Liver (tissue), 9 donors: ENCODE data around the gene USF2. TPM values are rescaled to one million over a fixed set of nuclear protein-coding genes. Genes with fewer than 3 reads are reported as not detected.

Experiments
- DNase-seq: peaks from one replicate; pipeline ENCODE4 v3.0.0-alpha.2; 2017; ENCODE audit warnings: low spot score
- H3K27ac ChIP-seq, 2 donors: one replicate each; pipeline ENCODE4 v1.7.0; 2013; ENCODE audit warnings: inconsistent platforms in 2 of 2, low read length in 2 of 2, control low read depth in 1 of 2, low read depth in 1 of 2, mild to moderate bottlenecking in 1 of 2
- H3K27me3 ChIP-seq, 4 donors: one replicate each; pipeline versions ENCODE4 v1.6.1 to v1.7.0; 2013; ENCODE audit warnings: low read length in 3 of 4, inconsistent platforms in 1 of 4, mild to moderate bottlenecking in 1 of 4, moderate library complexity in 1 of 4; ENCODE audit not compliant: control insufficient read depth in 4 of 4, insufficient read depth in 4 of 4
- H3K36me3 ChIP-seq, 4 donors: one replicate each; pipeline versions ENCODE4 v1.6.1 to v1.7.0; 2013; ENCODE audit warnings: low read length in 3 of 4, mild to moderate bottlenecking in 3 of 4, low read depth in 1 of 4, moderate library complexity in 1 of 4; ENCODE audit not compliant: control insufficient read depth in 4 of 4, insufficient read depth in 3 of 4
- H3K4me1 ChIP-seq, 4 donors: one replicate each; pipeline versions ENCODE4 v1.6.1 to v1.7.0; 2013; ENCODE audit warnings: low read length in 3 of 4, mild to moderate bottlenecking in 3 of 4, moderate library complexity in 1 of 4; ENCODE audit not compliant: control insufficient read depth in 4 of 4, insufficient read depth in 4 of 4
- H3K4me3 ChIP-seq, 3 donors: one replicate each; pipeline versions ENCODE4 v1.6.1 to v1.7.0; 2013; ENCODE audit warnings: low read length in 3 of 3, control low read depth in 1 of 3, low read depth in 1 of 3, mild to moderate bottlenecking in 1 of 3
- H3K9ac ChIP-seq, 2 donors: one replicate each; pipeline ENCODE4 v1.7.0; 2013; ENCODE audit warnings: low read length in 2 of 2, mild to moderate bottlenecking in 2 of 2, moderate library complexity in 2 of 2, control low read depth in 1 of 2, low read depth in 1 of 2
- H3K9me3 ChIP-seq, 4 donors: one replicate each; pipeline versions ENCODE4 v1.6.1 to v1.7.0; 2013; ENCODE audit warnings: low read length in 3 of 4; ENCODE audit not compliant: control insufficient read depth in 4 of 4
- ATF3 ChIP-seq: IDR thresholded peaks from 2 replicates; pipeline ENCODE4 v1.6.1; 2016; ENCODE audit warnings: antibody characterized with exemption
- CTCF ChIP-seq: fragments of 150-350 bp; IDR thresholded peaks from 2 replicates; pipeline ENCODE4 v1.5.1; 2017; ENCODE audit warnings: improper control_type of control experiment, low read depth, low read length; ENCODE audit not compliant: missing input control
- EGR1 ChIP-seq, 2 donors: IDR thresholded peaks; 2 replicates each; pipeline ENCODE4 v1.6.1; 2016 to 2018; ENCODE audit warnings: antibody characterized with exemption in 2 of 2, low read depth in 2 of 2
- FOXA1 ChIP-seq: IDR thresholded peaks from 2 replicates; pipeline ENCODE4 v1.6.1; 2016; ENCODE audit warnings: antibody characterized with exemption
- GABPA ChIP-seq, 2 donors: IDR thresholded peaks in 1 of 2; conservative IDR thresholded peaks in 1 of 2; 2 replicates each; pipeline ENCODE4 v1.6.1; 2016; ENCODE audit warnings: antibody characterized with exemption in 2 of 2, mild to moderate bottlenecking in 1 of 2, moderate library complexity in 1 of 2
- HNF4A ChIP-seq, 2 donors: conservative IDR thresholded peaks; 2 replicates each; pipeline ENCODE4 v1.6.1; 2016; ENCODE audit warnings: antibody characterized with exemption in 2 of 2, mild to moderate bottlenecking in 2 of 2
- HNF4G ChIP-seq: IDR thresholded peaks from 2 replicates; pipeline ENCODE4 v1.6.1; 2016; ENCODE audit warnings: antibody characterized with exemption
- JUND ChIP-seq, 2 donors: IDR thresholded peaks; 2 replicates each; pipeline ENCODE4 v1.6.1; 2016; ENCODE audit warnings: antibody characterized with exemption in 2 of 2
- MAX ChIP-seq: IDR thresholded peaks from 2 replicates; pipeline ENCODE4 v1.6.1; 2016; ENCODE audit warnings: antibody characterized with exemption
- NR2F2 ChIP-seq: IDR thresholded peaks from 2 replicates; pipeline ENCODE4 v1.6.1; 2016; ENCODE audit warnings: antibody characterized with exemption
- RAD21 ChIP-seq, 2 donors: IDR thresholded peaks; 2 replicates each; pipeline ENCODE4 v1.6.1; 2016; ENCODE audit warnings: antibody characterized with exemption in 2 of 2, mild to moderate bottlenecking in 2 of 2
- REST ChIP-seq: IDR thresholded peaks from 2 replicates; pipeline ENCODE4 v1.6.1; 2016; ENCODE audit warnings: antibody characterized with exemption, mild to moderate bottlenecking
- RXRA ChIP-seq, 2 donors: IDR thresholded peaks; 2 replicates each; pipeline ENCODE4 v1.6.1; 2017 to 2018; ENCODE audit warnings: antibody characterized with exemption in 2 of 2, mild to moderate bottlenecking in 1 of 2
- SP1 ChIP-seq: IDR thresholded peaks from 2 replicates; pipeline ENCODE4 v1.6.1; 2018; ENCODE audit warnings: antibody characterized with exemption, mild to moderate bottlenecking
- TAF1 ChIP-seq: conservative IDR thresholded peaks from 2 replicates; pipeline ENCODE4 v1.6.1; 2016; ENCODE audit warnings: antibody characterized with exemption, mild to moderate bottlenecking
- YY1 ChIP-seq: IDR thresholded peaks from 2 replicates; pipeline ENCODE4 v1.6.1; 2016; ENCODE audit warnings: antibody characterized with exemption, mild to moderate bottlenecking
- ZBTB33 ChIP-seq: IDR thresholded peaks from 2 replicates; pipeline ENCODE4 v1.6.1; 2016; ENCODE audit warnings: antibody characterized with exemption
- WGBS: extraction: QIAGEN DNeasy Blood & Tissue Kit; methylation state at CpG from one replicate; pipeline ENCODE4 v1.1.7; 2013; 5-methylcytosine and 5-hydroxymethylcytosine counted together
- polyA plus RNA-seq, 2 donors: library from polyadenylated mRNA; stranded (reverse) in 1 of 2; unstranded in 1 of 2; fragments of 200-250 nt in 1 of 2; fragments of >200 nt in 1 of 2; fragmentation: Nextera tagmentation in 1 of 2; extraction: Ambion mirVana in 1 of 2; gene quantifications; one replicate each; pipeline versions ENCODE4 v1.2.1 to v1.2.3, GENCODE V29; 2013 to 2015
- total RNA-seq, 2 donors: library from RNA; depleted of rRNA; stranded (reverse); fragments of >200 nt; gene quantifications; one replicate each; pipeline ENCODE4 v1.2.3, GENCODE V29; 2014
- donor health status: healthy.
- donor health status: healthy.
- donor health status: healthy.
- donor health status: healthy.
- donor health status: healthy.

Gene USF2
- total and polyA plus RNA-seq, 4 donors: 22.8 to 85.9 (median 55.9) TPM

GRCh38 chr19:35222373-35223015 is 46.3 kb upstream of the USF2 start:
- H3K4me3 ChIP-seq: no peak overlapping the region
- H3K4me1 ChIP-seq: no peaks in the 10 kb centered on the region
- H3K36me3 ChIP-seq: no peaks in the 10 kb centered on the region
- no peak overlapping the region for H3K27ac ChIP-seq
- H3K27me3 ChIP-seq: no peaks in the 10 kb centered on the region
- DNase-seq: no peak
- WGBS: 82% methylated on average over 7 of the region's 7 CpGs
- H3K9ac ChIP-seq: no peak overlapping the region
- no peaks in the 10 kb centered on the region for H3K9me3 ChIP-seq
- TF ChIP-seq NR2F2 (no peak), RXRA (IDR thresholded peaks at IDR 0.05) (no peak), JUND (IDR thresholded peaks at IDR 0.05) (no peak), YY1 (no peak), SP1 (no peak), GABPA (IDR thresholded peaks at IDR 0.05 in 1 of 2, conservative IDR thresholded peaks at IDR 0.05 in 1 of 2) (no peak), HNF4A (conservative IDR thresholded peaks at IDR 0.05) (no peak), REST (no peak), RAD21 (IDR thresholded peaks at IDR 0.05) (no peak), FOXA1 (no peak), CTCF (no peak), TAF1 (no peak), EGR1 (IDR thresholded peaks at IDR 0.05; ENCODE audit: low read depth in 2 of 2) (no peak), ZBTB33 (no peak), HNF4G (no peak), ATF3 (no peak), MAX (no peak)
